Measurements from ENCODE around the gene MN1. TPM values are rescaled to one million over a fixed set of nuclear protein-coding genes. Genes with fewer than 3 reads are reported as not detected.

Gene MN1
- total and polyA plus RNA-seq, 2 donors (not counting 1 experiment from before 2014, with no cell fraction given), result 0.02 to 0.12 TPM

GRCh38 chr22:27835446-27835845, 33.9 kb upstream of the MN1 start:
- no peak overlapping the region for H3K9ac ChIP-seq (ENCODE audit: low read length)
- 100% methylated on average over 3 of the region's 6 CpGs for WGBS (ENCODE audit: insufficient coverage)

More at GRCh38 chr22:27835446-27835845, 33.9 kb upstream of the MN1 start:
- Histone ChIP-seq H3K27ac (ENCODE audit: low read length in 2 of 2) (no peak overlapping the region), H3K27me3 (replicated peaks in 1 of 4; ENCODE audit: control extremely low read depth in 1 of 4, control insufficient read depth in 3 of 4, insufficient read depth in 4 of 4, low read length in 3 of 4) (no peaks in the 10 kb centered on the region), H3K4me3 (ENCODE audit: control extremely low read depth in 1 of 5, extremely low read depth in 1 of 5, insufficient read depth in 1 of 5, low read depth in 2 of 5, low read length in 4 of 5) (no peak overlapping the region), H3K4me2 (replicated peaks; ENCODE audit: low read depth, low read length, poor library complexity, severe bottlenecking) (no peak overlapping the region), H3K4me1 (ENCODE audit: control insufficient read depth in 2 of 2, insufficient read depth in 2 of 2, low read length in 2 of 2) (no peaks in the 10 kb centered on the region), H2AFZ (ENCODE audit: insufficient read depth, low read depth, low read length, poor library complexity, severe bottlenecking) (no peak overlapping the region), H3K9me3 (ENCODE audit: control extremely low read depth in 1 of 3, control insufficient read depth in 2 of 3, insufficient read depth in 1 of 3, low read length in 2 of 3) (peaks cover 0 to 6% (median 0%) of the 10 kb centered on the region in 3 donors), H4K20me1 (ENCODE audit: control insufficient read depth, insufficient read depth, low read length, poor library complexity, severe bottlenecking) (no peaks in the 10 kb centered on the region), H3K79me2 (ENCODE audit: control insufficient read depth, insufficient read depth, low read length) (no peaks in the 10 kb centered on the region), H3K36me3 (replicated peaks in 1 of 2; ENCODE audit: control extremely low read depth in 1 of 2, control insufficient read depth in 1 of 2, extremely low read depth in 1 of 2, insufficient read depth in 2 of 2, low read length in 1 of 2) (no peaks in the 10 kb centered on the region)
- TF ChIP-seq EZH2 (IDR thresholded peaks at IDR 0.05; ENCODE audit: borderline replicate concordance, insufficient read depth, low read depth, low read length, poor library complexity, severe bottlenecking), result no peak
- no peak for TF ChIP-seq CTCF (IDR thresholded peaks at IDR 0.05)
- Mint-ChIP-seq H3K4me3 (no peak overlapping the region), H3K4me1 (no peaks in the 10 kb centered on the region), H3K9me3 (ENCODE audit: insufficient read depth) (peaks cover 8% of the 10 kb centered on the region), H3K27me3 (no peaks in the 10 kb centered on the region), H3K27ac (no peak overlapping the region)
- ChIA-PET CTCF (no interaction called here), POLR2A (no interaction called here)
- DNase-seq, result no peak
- ATAC-seq (ENCODE audit: low read depth), result no peak
- intact Hi-C loops (cut with micrococcal nuclease), result no loop called here
